ENCODE measurements around the gene GPR142. TPM values are rescaled to one million over a fixed set of nuclear protein-coding genes. Genes with fewer than 3 reads are reported as not detected.

The GPR142 gene
- total RNA-seq, 1 donor = not detected

- Histone ChIP-seq H3K27me3 (ENCODE audit: insufficient read depth, low read length) (peaks cover 3% of the 10 kb centered on the region), H3K4me3 (ENCODE audit: insufficient read depth, low read length) (no peak overlapping the region), H3K4me2 (ENCODE audit: insufficient read depth, low read length) (no peak overlapping the region), H3K79me2 (ENCODE audit: insufficient read depth, low read length) (no peaks in the 10 kb centered on the region), H2AFZ (ENCODE audit: low read length) (no peak overlapping the region), H3K9me3 (ENCODE audit: low read depth, low read length) (no peaks in the 10 kb centered on the region), H3K36me3 (ENCODE audit: insufficient read depth, low read length) (no peaks in the 10 kb centered on the region), H3K27ac (ENCODE audit: low read depth, low read length) (no peak overlapping the region), H3K4me1 (ENCODE audit: insufficient read depth, low read length) (peaks cover 4% of the 10 kb centered on the region), H4K20me1 (ENCODE audit: insufficient read depth, low read length) (no peaks in the 10 kb centered on the region)
- DNase-seq (ENCODE audit: insufficient read length, low spot score, missing footprints) = peak; percentile 75
- TF ChIP-seq CTCF (IDR thresholded peaks at IDR 0.05; ENCODE audit: extremely low read depth, low read depth, low read length) = no peak
These were observed 13.0 kb downstream of the GPR142 start for GRCh38 chr17:74380086-74380958.

DNA sequence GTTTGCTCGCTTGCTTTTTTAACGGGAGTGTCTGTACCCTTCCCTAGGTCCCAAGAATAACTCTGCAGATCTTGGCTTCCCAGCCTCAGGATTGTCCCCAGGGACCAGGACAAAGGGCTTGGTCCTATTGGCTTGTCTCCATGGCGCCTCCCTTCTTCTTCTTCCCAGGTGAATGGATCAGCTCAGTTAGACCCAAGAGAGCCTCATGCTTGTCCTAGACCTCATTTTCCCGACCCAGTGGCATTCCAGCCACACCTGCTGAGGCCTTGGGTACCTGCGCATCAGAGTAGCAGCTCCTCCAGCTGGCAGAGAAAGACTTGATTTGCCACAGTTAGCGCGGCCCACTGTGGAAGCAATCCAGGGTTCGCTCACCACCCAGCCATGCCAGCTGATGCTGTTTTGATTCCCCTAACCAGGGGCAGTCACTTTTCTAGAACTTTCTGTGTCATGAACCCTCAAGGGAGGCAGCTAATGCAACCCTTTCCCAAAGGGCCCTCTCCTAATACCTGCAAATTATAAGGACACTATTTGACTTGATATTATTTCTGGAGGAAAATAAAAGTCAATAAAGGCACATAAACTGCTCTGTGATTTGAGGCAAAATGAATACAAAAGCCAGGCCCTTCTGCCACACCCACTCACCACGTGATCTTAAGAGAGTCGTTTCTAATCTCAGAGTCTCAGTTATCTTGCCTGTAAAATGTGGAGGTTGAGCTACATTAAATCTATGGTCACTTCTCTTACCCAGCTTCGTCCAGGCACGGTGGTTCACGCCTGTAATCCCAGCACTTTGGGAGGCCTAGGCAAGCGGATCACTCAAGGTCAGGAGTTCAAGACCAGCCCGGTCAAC lies 13.9 kb downstream of the GPR142 start:
- H3K9me3 ChIP-seq (ENCODE audit: low read depth, low read length) = no peaks in the 10 kb centered on the region
- DNase-seq (ENCODE audit: insufficient read length, low spot score, missing footprints) = peak; percentile 48
- H3K27me3 ChIP-seq (ENCODE audit: insufficient read depth, low read length) = peaks cover 3% of the 10 kb centered on the region
- peaks cover 5% of the 10 kb centered on the region for H3K4me1 ChIP-seq (ENCODE audit: insufficient read depth, low read length)
- no peak overlapping the region for H3K4me2 ChIP-seq (ENCODE audit: insufficient read depth, low read length)
- H2AFZ ChIP-seq (ENCODE audit: low read length) = no peak overlapping the region
- H3K79me2 ChIP-seq (ENCODE audit: insufficient read depth, low read length) = no peaks in the 10 kb centered on the region
- TF ChIP-seq CTCF (IDR thresholded peaks at IDR 0.05; ENCODE audit: extremely low read depth, low read depth, low read length) = no peak
- H3K36me3 ChIP-seq (ENCODE audit: insufficient read depth, low read length) = no peaks in the 10 kb centered on the region
- no peak overlapping the region for H3K4me3 ChIP-seq (ENCODE audit: insufficient read depth, low read length)
- H3K27ac ChIP-seq (ENCODE audit: low read depth, low read length) = no peak overlapping the region
- no peaks in the 10 kb centered on the region for H4K20me1 ChIP-seq (ENCODE audit: insufficient read depth, low read length)

DNA sequence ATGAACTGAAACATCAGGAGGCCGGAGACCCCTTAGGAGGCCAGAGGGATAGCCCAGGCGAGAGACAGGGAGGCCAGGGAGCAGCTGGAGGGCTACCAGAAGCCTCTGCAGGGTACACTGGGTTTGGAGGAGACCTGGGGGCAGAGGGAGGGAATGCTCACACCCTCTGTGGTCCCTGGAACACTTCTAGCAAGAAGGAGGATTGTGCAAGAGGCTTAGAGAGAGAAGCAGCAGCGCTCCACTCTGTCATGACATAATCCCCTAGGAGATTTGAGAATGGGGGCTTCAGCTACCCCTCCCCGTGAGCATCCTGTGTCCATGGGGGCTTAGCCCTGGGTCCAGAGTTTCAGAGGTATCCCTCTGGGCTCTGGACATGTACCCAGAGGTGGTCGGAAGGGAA lies 15.8 kb downstream of the GPR142 start:
- Histone ChIP-seq H3K79me2 (ENCODE audit: insufficient read depth, low read length) (no peaks in the 10 kb centered on the region), H3K27me3 (ENCODE audit: insufficient read depth, low read length) (peaks cover 3% of the 10 kb centered on the region), H3K4me2 (ENCODE audit: insufficient read depth, low read length) (no peak overlapping the region), H2AFZ (ENCODE audit: low read length) (no peak overlapping the region), H3K4me3 (ENCODE audit: insufficient read depth, low read length) (no peak overlapping the region), H3K36me3 (ENCODE audit: insufficient read depth, low read length) (no peaks in the 10 kb centered on the region), H3K9me3 (ENCODE audit: low read depth, low read length) (no peaks in the 10 kb centered on the region), H3K4me1 (ENCODE audit: insufficient read depth, low read length) (peaks cover 10% of the 10 kb centered on the region), H3K27ac (ENCODE audit: low read depth, low read length) (no peak overlapping the region), H4K20me1 (ENCODE audit: insufficient read depth, low read length) (no peaks in the 10 kb centered on the region)
- TF ChIP-seq CTCF (IDR thresholded peaks at IDR 0.05; ENCODE audit: extremely low read depth, low read depth, low read length) = no peak
- peak; percentile 51 for DNase-seq (ENCODE audit: insufficient read length, low spot score, missing footprints)

DNA sequence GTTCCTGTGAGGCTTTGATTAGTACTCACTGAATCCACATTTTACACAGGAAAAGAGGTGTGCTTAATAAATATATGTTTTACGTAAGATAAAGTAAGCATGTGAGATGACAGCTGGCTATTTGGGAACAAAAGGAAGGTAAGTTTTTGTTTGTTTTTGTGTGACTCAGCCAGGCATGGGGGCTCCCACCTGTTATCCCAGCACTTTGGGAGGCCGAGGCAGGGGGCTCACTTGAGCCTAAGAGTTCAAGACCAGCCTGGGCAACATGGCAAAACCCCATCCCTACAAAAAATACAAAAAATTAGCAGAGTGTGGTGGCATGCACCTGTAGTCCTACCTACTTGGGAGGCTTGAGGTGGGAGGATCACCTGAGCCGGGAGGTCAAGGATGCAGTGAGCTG lies 17.9 kb downstream of the GPR142 start:
- peaks cover 6% of the 10 kb centered on the region for H3K4me1 ChIP-seq (ENCODE audit: insufficient read depth, low read length)
- no peaks in the 10 kb centered on the region for H3K79me2 ChIP-seq (ENCODE audit: insufficient read depth, low read length)
- H3K4me3 ChIP-seq (ENCODE audit: insufficient read depth, low read length) = no peak overlapping the region
- no peak overlapping the region for H3K27ac ChIP-seq (ENCODE audit: low read depth, low read length)
- DNase-seq (ENCODE audit: insufficient read length, low spot score, missing footprints) = no peak
- H3K4me2 ChIP-seq (ENCODE audit: insufficient read depth, low read length) = no peak overlapping the region
- H3K36me3 ChIP-seq (ENCODE audit: insufficient read depth, low read length) = no peaks in the 10 kb centered on the region
- H3K27me3 ChIP-seq (ENCODE audit: insufficient read depth, low read length) = peaks cover 3% of the 10 kb centered on the region
- H4K20me1 ChIP-seq (ENCODE audit: insufficient read depth, low read length) = no peaks in the 10 kb centered on the region
- no peak for TF ChIP-seq CTCF (IDR thresholded peaks at IDR 0.05; ENCODE audit: extremely low read depth, low read depth, low read length)
- no peak overlapping the region for H2AFZ ChIP-seq (ENCODE audit: low read length)
- no peaks in the 10 kb centered on the region for H3K9me3 ChIP-seq (ENCODE audit: low read depth, low read length)

All from osteoblast (primary cell).